ENCODE data around the gene NCR1. TPM values are rescaled to one million over a fixed set of nuclear protein-coding genes. Genes with fewer than 3 reads are reported as not detected.
"Not testable (repeated sequence)": the region's sequence is repeated elsewhere in the genome, so short reads cannot be mapped to it uniquely, and the experiment has no call there.

The NCR1 gene
- total and polyA plus RNA-seq, 8 donors = 0.92 to 1.1 TPM; not detected in 6

DNA sequence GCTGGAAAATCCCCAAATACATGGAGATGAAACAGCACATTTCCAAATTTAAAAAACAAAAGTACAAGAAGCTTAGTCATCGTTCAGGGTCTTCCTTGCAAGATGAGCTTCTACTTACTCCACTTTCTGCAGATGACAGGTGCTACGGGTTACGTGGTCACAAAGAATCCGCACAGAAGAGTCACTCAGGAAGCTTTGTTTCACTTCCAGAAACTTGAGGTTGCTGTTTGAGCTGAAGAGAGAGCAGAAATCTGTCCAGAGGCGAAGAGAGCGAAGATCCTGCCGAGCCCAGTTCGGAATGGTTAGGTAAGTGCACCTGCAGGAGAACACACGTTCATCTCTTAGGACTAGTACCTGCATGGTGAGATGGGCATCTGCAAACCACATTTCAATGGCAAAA lies 32.0 kb downstream of the NCR1 start:
- H3K9me3 ChIP-seq = no peaks in the 10 kb centered on the region
- no peak overlapping the region for H3K4me3 ChIP-seq
- intact Hi-C loops (cut with DNase I; ENCODE audit: low total_unique reads) = no loop called here
- no peak for TF ChIP-seq EP300 (IDR thresholded peaks at IDR 0.05)
- no peak for TF ChIP-seq CTCF (IDR thresholded peaks at IDR 0.05)
- no peak for TF ChIP-seq POLR2AphosphoS5 (IDR thresholded peaks at IDR 0.05)
- no peak for TF ChIP-seq POLR2A (IDR thresholded peaks at IDR 0.05)
- no peak for DNase-seq
- 64 to 78% (median 73%) methylated on average over 9 of the region's 9 CpGs for WGBS, 5 donors
- no peak overlapping the region for H3K27ac ChIP-seq
- H3K36me3 ChIP-seq = no peaks in the 10 kb centered on the region
- no peaks in the 10 kb centered on the region for H3K4me1 ChIP-seq
- peaks cover 0 to 15% (median 0%) of the 10 kb centered on the region in 3 donors for H3K27me3 ChIP-seq

- H3K9me3 ChIP-seq = no peaks in the 10 kb centered on the region
- no peak overlapping the region for H3K27ac ChIP-seq
- intact Hi-C loops (cut with DNase I; ENCODE audit: low total_unique reads) = no loop called here
- H3K27me3 ChIP-seq = peaks cover 0 to 15% (median 0%) of the 10 kb centered on the region in 3 donors
- no peaks in the 10 kb centered on the region for H3K4me1 ChIP-seq
- no peaks in the 10 kb centered on the region for H3K36me3 ChIP-seq
- no peak for DNase-seq
- WGBS, 5 donors = 73 to 76% (median 75%) methylated on average over 11 of the region's 11 CpGs
- no peak overlapping the region for H3K4me3 ChIP-seq
- no peak for TF ChIP-seq EP300 (IDR thresholded peaks at IDR 0.05)
- no peak for TF ChIP-seq POLR2AphosphoS5 (IDR thresholded peaks at IDR 0.05)
- TF ChIP-seq POLR2A (IDR thresholded peaks at IDR 0.05) = no peak
- TF ChIP-seq CTCF (IDR thresholded peaks at IDR 0.05) = no peak
These were observed 33.0 kb downstream of the NCR1 start for GRCh38 chr19:54938906-54939305.

- DNase-seq; H3K36me3 ChIP-seq; H3K4me1 ChIP-seq; H3K9me3 ChIP-seq; H3K4me3 ChIP-seq; intact Hi-C loops (cut with DNase I; ENCODE audit: low total_unique reads); H3K27ac ChIP-seq: not testable (repeated sequence)
- WGBS, 5 donors = 68 to 75% (median 70%) methylated on average over 5 to 20 of the region's 28 CpGs
- H3K27me3 ChIP-seq = peaks cover 0 to 15% (median 0%) of the 10 kb centered on the region in 3 donors
These were observed 33.6 kb downstream of the NCR1 start for GRCh38 chr19:54939538-54939937.

GRCh38 chr19:54943772-54944361 lies 37.9 kb downstream of the NCR1 start:
- 42 to 59% (median 55%) methylated on average over 10 to 11 of the region's 11 CpGs for WGBS, 5 donors
- H3K36me3 ChIP-seq; H3K9me3 ChIP-seq; H3K4me3 ChIP-seq; H3K4me1 ChIP-seq; H3K27me3 ChIP-seq; DNase-seq; H3K27ac ChIP-seq; intact Hi-C loops (cut with DNase I; ENCODE audit: low total_unique reads): not testable (repeated sequence)

DNA sequence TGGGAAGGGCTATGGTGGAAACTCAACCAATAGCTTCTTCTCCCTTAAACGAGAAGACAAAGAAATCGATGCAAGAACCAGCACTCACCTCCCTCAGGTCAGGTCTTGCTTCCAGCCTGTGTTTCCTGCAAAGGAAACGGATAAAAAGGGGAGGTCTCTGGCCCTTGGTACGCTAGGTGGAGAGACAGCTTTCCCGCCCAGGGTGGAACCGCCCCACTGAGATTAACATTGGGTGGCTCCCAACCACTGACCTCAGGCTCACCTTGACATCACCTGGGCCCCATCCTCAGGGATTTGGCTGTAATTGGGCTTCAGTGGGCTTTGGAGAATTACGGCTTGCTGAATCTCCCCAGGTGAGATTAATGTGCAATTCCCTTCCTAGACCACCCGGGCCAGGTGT lies 41.4 kb downstream of the NCR1 start, which contains the start of gene NLRP7:
NLRP7 (minus strand) TSS at position 150 of the 400 bp plus-strand sequence.
- WGBS, 5 donors = 79 to 81% (median 80%) methylated on average over 8 of the region's 8 CpGs
- H3K4me1 ChIP-seq = no peaks in the 10 kb centered on the region
- intact Hi-C loops (cut with DNase I; ENCODE audit: low total_unique reads) = no loop called here
- no peak for DNase-seq
- TF ChIP-seq CTCF (IDR thresholded peaks at IDR 0.05) (no peak), POLR2A (IDR thresholded peaks at IDR 0.05) (no peak), POLR2AphosphoS5 (IDR thresholded peaks at IDR 0.05) (no peak), EP300 (IDR thresholded peaks at IDR 0.05) (no peak)
- H3K27ac ChIP-seq = no peak within 1 kb of the TSS
- no peak within 1 kb of the TSS for H3K4me3 ChIP-seq
- H3K27me3 ChIP-seq = no peaks in the 10 kb centered on the region
- no peaks in the 10 kb centered on the region for H3K9me3 ChIP-seq
- H3K36me3 ChIP-seq = no peaks in the 10 kb centered on the region
